Aorta (tissue), 5 donors: ENCODE data around the gene FGF14. TPM values are rescaled to one million over a fixed set of nuclear protein-coding genes. Genes with fewer than 3 reads are reported as not detected.

ENCODE experiments used
- ATAC-seq: fragments of 200-7000 bp; cut with Tn5 transposase; one replicate; pipeline ENCODE4 v1.9.1; 2022; ENCODE audit warnings: moderate library complexity; ENCODE audit not compliant: low FRiP score
- DNase-seq, 2 donors: peaks; one replicate each; pipeline ENCODE4 v3.0.0-alpha.2; 2020
- H3K27ac ChIP-seq, 2 donors: one replicate each; pipeline ENCODE4 v1.5.1; 2013; ENCODE audit warnings: low read length in 2 of 2, mild to moderate bottlenecking in 2 of 2, moderate library complexity in 2 of 2, control low read depth in 1 of 2, inconsistent platforms in 1 of 2, low read depth in 1 of 2
- H3K27me3 ChIP-seq, 2 donors: one replicate each; pipeline ENCODE4 v1.6.1; 2013; ENCODE audit warnings: control low read depth in 1 of 2, low read length in 1 of 2, mild to moderate bottlenecking in 1 of 2, moderate library complexity in 1 of 2; ENCODE audit not compliant: insufficient read depth in 2 of 2, control insufficient read depth in 1 of 2
- H3K36me3 ChIP-seq, 2 donors: one replicate each; pipeline ENCODE4 v1.6.1; 2013; ENCODE audit warnings: control low read depth in 1 of 2, low read length in 1 of 2, mild to moderate bottlenecking in 1 of 2; ENCODE audit not compliant: insufficient read depth in 2 of 2, control insufficient read depth in 1 of 2
- H3K4me1 ChIP-seq, 2 donors: one replicate each; pipeline ENCODE4 v1.6.1; 2013; ENCODE audit warnings: low read length in 2 of 2, control low read depth in 1 of 2, mild to moderate bottlenecking in 1 of 2, moderate library complexity in 1 of 2; ENCODE audit not compliant: insufficient read depth in 2 of 2, control insufficient read depth in 1 of 2
- H3K4me3 ChIP-seq, 2 donors: one replicate each; pipeline ENCODE4 v1.5.1; 2013; ENCODE audit warnings: low read length in 2 of 2, control low read depth in 1 of 2, mild to moderate bottlenecking in 1 of 2
- H3K9me3 ChIP-seq: one replicate; pipeline ENCODE4 v1.6.1; 2013; ENCODE audit warnings: mild to moderate bottlenecking, low read length; ENCODE audit not compliant: control insufficient read depth
- WGBS, 2 donors: extraction: QIAGEN DNeasy Blood & Tissue Kit; methylation state at CpG; one replicate each; pipeline ENCODE4 v1.1.7; 2013; 5-methylcytosine and 5-hydroxymethylcytosine counted together
- intact Hi-C, 2 donors: fragments of 100-400 bp; cut with DNase I; formaldehyde crosslinking; loops; one replicate each; pipeline versions ENCODE4 v1.14.2 to v1.15.0; 2022
- polyA plus RNA-seq, 2 donors: library from polyadenylated mRNA; stranded (reverse); fragments of 200-250 nt; gene quantifications; one replicate each; pipeline ENCODE4 v1.2.3, GENCODE V29; 2013
- total RNA-seq, 2 donors: library from RNA; stranded (reverse); fragmentation: NEBNext Ultra II Directional; extraction: Animal tissue kit (Norgen Biotek cat#: 25700); gene quantifications; one replicate each; pipeline ENCODE4 v1.2.1, GENCODE V29; 2021
- donor health status: healthy with polysubstance abuse.
- donor health status: Bipolar disorder and iron deficiency.
- donor health status: DM: no; HTN: no; CAD: no.
- donor health status: DM: no; HTN: no; CAD: no.
- donor health status: DM: yes; HTN: yes; CAD: no.

The FGF14 gene
- total and polyA plus RNA-seq, 4 donors: 0.13 to 4.6 (median 0.72) TPM

- DNase-seq (no peak), ATAC-seq (no peak)
- H3K36me3 ChIP-seq: no peaks in the 10 kb centered on the region
- H3K27ac ChIP-seq: no peak overlapping the region
- H3K27me3 ChIP-seq: no peaks in the 10 kb centered on the region
- no peak overlapping the region for H3K4me3 ChIP-seq
- intact Hi-C loops: no loop called here
- peaks cover 1 to 6% of the 10 kb centered on the region in 2 donors for H3K4me1 ChIP-seq
- H3K9me3 ChIP-seq: no peaks in the 10 kb centered on the region
- 93 to 95% methylated on average over 3 of the region's 3 CpGs for WGBS, 2 donors
Measured at GRCh38 chr13:101881593-101881992, 520.3 kb downstream of the FGF14 start.

- no peak for DNase-seq
- Histone ChIP-seq H3K27ac (no peak overlapping the region), H3K9me3 (no peaks in the 10 kb centered on the region), H3K27me3 (no peaks in the 10 kb centered on the region), H3K36me3 (no peaks in the 10 kb centered on the region), H3K4me1 (peaks cover 1 to 4% of the 10 kb centered on the region in 2 donors), H3K4me3 (no peak overlapping the region)
- ATAC-seq: no peak
- WGBS, 2 donors: 78 to 80% methylated on average over 4 of the region's 4 CpGs
- intact Hi-C loops: no loop called here
Measured at GRCh38 chr13:101880581-101880980, 521.3 kb downstream of the FGF14 start.

GRCh38 chr13:101876951-101877350, 524.9 kb downstream of the FGF14 start:
- Histone ChIP-seq H3K36me3 (no peaks in the 10 kb centered on the region), H3K27ac (no peak overlapping the region), H3K27me3 (no peaks in the 10 kb centered on the region), H3K4me1 (no peaks in the 10 kb centered on the region), H3K4me3 (no peak overlapping the region), H3K9me3 (no peaks in the 10 kb centered on the region)
- ATAC-seq: no peak
- intact Hi-C loops: no loop called here
- WGBS, 2 donors: 74 to 95% methylated on average over 6 of the region's 6 CpGs
- no peak for DNase-seq

GRCh38 chr13:101875717-101876393, 526.0 kb downstream of the FGF14 start:
- 85 to 86% methylated on average over 7 of the region's 7 CpGs for WGBS, 2 donors
- DNase-seq (no peak), ATAC-seq (no peak)
- no peak overlapping the region for H3K4me3 ChIP-seq
- no peaks in the 10 kb centered on the region for H3K9me3 ChIP-seq
- no peak overlapping the region for H3K27ac ChIP-seq
- no peaks in the 10 kb centered on the region for H3K4me1 ChIP-seq
- H3K36me3 ChIP-seq: no peaks in the 10 kb centered on the region
- intact Hi-C loops: no loop called here
- no peaks in the 10 kb centered on the region for H3K27me3 ChIP-seq

- no peaks in the 10 kb centered on the region for H3K27me3 ChIP-seq
- no peak overlapping the region for H3K4me3 ChIP-seq
- H3K4me1 ChIP-seq: no peaks in the 10 kb centered on the region
- WGBS, 2 donors: 86 to 94% methylated on average over 3 of the region's 3 CpGs
- no peak overlapping the region for H3K27ac ChIP-seq
- intact Hi-C loops: no loop called here
- DNase-seq (no peak), ATAC-seq (no peak)
- no peaks in the 10 kb centered on the region for H3K36me3 ChIP-seq
- no peaks in the 10 kb centered on the region for H3K9me3 ChIP-seq
Measured at GRCh38 chr13:101875091-101875490, 526.8 kb downstream of the FGF14 start.

- Histone ChIP-seq H3K36me3 (no peaks in the 10 kb centered on the region), H3K27ac (no peak overlapping the region), H3K27me3 (no peaks in the 10 kb centered on the region), H3K4me1 (no peaks in the 10 kb centered on the region), H3K4me3 (no peak overlapping the region), H3K9me3 (no peaks in the 10 kb centered on the region)
- no peak for DNase-seq
- intact Hi-C loops: no loop called here
- no peak for ATAC-seq
Measured at GRCh38 chr13:101869553-101869952, 532.3 kb downstream of the FGF14 start.

DNA sequence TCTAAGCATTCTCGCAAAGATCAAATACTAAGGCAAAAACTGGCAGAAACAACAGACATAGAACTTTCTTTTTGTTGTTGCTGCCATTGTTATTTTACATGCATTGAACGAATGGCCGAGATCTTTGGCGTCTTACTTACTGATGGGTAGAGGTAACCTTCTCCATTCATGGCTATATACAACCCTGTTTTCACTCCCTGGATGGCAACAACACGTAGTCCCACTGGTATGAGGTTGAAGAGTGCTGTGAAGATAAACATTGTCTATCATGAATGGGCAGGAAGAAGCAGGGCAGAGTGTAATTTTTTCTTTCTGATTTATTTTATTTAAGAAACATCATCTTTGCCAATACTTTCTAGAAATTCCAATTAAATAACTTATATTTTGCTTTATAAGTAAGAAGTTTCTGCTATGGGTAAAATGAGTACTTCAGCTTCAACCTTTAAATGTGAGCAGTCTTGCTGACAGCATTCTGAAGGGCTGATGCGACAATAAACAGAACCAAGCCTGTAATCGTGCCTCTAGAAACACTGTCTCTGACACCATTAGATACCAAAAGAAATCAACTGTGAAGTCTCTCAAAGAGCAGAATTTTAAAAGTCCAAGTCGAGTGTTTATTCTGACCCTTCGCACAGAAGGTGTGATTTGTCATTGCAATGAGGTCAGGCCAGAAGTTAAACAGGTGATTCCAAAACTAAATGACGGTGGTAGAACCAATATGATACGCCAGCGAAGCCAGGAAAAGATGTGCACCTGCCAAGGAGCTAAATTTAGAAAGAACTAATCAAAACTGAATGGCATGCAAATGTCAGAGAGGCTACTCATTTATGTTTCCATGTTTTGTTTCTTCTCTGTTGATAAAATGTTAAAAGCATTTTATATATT, 533.0 kb downstream of the FGF14 start:
- Histone ChIP-seq H3K36me3 (no peaks in the 10 kb centered on the region), H3K4me1 (no peaks in the 10 kb centered on the region), H3K27ac (no peak overlapping the region), H3K4me3 (no peak overlapping the region), H3K27me3 (no peaks in the 10 kb centered on the region), H3K9me3 (no peaks in the 10 kb centered on the region)
- intact Hi-C loops: no loop called here
- ATAC-seq: no peak
- DNase-seq: no peak
- WGBS, 2 donors: 60 to 63% methylated on average over 12 of the region's 12 CpGs

DNA sequence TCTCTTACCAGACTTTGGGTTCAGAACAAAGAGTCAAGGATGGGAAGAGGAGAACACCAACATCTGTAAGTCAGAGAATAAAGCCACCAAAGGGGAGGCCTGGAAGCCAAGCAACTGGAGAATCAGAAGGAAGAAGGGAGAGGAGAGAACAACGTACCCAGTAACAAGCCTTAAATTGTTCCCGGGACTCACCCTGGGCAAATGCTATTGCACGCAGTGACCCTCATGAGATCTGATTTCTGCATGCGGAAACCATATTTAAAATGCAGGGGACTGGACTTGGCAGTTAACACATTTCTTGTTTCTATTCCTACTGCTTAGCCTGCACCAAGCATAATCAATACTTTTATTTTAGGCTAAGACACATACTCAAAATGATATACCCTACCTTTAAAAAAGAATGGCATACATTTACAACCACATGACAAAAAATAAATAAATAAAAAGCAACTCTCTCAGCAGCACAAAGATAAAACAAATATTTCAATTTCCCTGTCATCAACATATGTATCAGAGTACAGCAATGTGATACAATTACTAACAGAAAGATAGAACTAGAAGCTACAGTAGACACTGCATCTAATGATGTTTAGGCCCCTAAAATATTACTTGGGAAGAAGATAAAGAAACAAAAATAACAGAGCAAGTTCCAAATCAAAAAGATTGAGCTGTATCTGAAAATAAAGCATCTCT, 534.8 kb downstream of the FGF14 start:
- intact Hi-C loops: no loop called here
- 93 to 95% methylated on average over 4 of the region's 4 CpGs for WGBS, 2 donors
- H3K36me3 ChIP-seq: no peaks in the 10 kb centered on the region
- no peak overlapping the region for H3K4me3 ChIP-seq
- H3K4me1 ChIP-seq: no peaks in the 10 kb centered on the region
- no peak overlapping the region for H3K27ac ChIP-seq
- DNase-seq (no peak), ATAC-seq (no peak)
- no peaks in the 10 kb centered on the region for H3K9me3 ChIP-seq
- no peaks in the 10 kb centered on the region for H3K27me3 ChIP-seq
